Measurements from ENCODE around the gene TAS2R1. TPM values are rescaled to one million over a fixed set of nuclear protein-coding genes. Genes with fewer than 3 reads are reported as not detected.

The TAS2R1 gene
- total RNA-seq, 1 donor from 2014 or later: not detected

Other genes starting within 250 kb of the TAS2R1 start
- gene SEMA5A, start 84.3 kb downstream of the TAS2R1 start, total RNA-seq: 9.3 TPM

Measured in vagina (tissue), 1 donor.